ENCODE results near the gene CHMP5.
"Not testable (repeated sequence)": the region's sequence is repeated elsewhere in the genome, so short reads cannot be mapped to it uniquely, and the experiment has no call there.

Gene CHMP5

DNA sequence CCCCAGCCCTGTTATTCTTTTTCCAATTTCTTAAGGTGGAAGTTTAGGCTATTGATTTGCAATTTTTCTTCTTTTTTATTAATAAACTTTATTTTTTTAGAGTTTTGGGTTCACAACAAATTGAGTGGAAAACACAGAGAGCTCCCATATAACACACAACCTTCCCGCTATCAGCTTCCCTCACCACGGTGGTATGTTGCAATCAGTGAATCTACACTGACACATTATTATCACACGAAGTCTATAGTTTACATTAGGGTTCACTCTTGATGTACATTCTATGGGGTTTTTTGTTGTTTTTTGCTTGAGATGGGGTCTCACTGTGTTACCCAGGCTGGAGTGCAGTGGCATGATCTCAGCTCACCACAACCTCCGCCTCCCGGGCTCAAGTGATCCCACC is 20.7 kb downstream of the CHMP5 start:
- no peak for DNase-seq

DNA sequence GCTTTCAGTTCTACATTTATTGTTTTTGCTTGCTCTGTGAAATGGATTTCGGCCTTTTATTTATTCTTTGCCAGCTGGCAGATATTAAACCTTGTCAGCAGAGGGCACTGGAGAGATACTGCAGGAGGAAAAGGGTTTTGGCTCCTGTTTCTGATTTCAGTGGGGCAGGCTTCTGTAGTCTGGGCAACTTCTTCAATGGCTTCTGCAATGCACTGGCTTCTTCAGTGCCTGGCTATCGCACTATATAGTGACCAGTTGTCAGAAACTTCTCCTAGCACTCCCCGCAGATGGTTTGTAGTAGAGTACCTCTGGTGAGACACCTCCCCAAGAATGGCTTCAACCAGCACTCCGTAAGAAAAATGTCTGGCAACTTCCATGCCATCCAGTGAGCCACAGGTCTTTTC is 22.2 kb downstream of the CHMP5 start:
- peak; percentile 84 for DNase-seq

DNA sequence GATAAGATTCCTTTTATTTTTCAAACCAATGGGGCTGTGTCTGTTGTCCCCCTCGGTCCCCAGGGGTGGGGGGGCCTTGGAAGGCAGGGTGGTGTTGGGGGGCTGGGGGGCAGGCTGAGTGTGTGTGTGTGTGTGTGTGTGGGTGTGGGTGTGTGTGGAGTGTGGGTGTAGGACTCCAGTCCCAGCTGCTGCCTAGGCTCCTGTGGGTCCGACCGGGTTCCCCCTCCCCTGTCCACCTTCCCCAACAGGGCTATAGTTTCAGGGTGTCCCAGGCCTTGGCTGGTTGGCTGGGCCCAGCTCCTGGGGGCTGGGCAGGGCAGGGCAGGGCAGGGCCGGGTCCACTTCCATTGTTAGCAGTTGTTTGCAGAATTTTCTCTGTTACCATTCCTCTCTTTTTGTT is 23.4 kb downstream of the CHMP5 start:
- DNase-seq: no peak

DNA sequence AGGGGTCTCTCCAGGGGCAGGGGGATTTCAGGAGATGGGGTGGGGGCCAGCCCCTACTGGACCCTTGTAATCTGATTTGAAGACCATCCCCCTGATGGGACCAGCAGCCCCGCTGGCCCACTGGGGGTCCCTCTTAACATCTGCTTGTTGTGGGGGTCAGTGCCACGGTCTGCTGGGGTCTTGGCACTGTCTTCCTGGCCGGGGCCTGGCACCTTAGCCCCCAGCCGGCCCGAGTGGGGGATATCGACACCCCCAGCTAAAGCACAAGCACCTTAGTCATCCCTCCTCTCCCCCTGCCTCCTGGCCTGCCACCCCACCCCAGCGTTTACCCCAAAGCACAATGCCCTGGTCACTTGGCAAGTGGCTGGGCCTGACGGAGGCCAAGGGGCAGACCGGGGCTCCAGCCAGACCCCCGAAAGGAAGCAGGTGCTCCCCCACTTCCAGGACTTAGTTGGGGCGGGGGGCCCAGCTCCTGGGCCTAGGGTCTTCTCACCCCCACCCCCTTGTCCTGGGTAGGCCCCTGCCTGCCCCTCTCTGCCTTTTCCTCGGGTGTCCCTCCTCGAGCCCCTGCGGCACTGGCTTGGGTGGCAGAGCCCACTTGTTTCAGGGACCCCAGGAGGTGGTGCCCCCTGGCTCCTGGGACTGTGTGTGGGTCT is 24.1 kb downstream of the CHMP5 start:
- no peak for DNase-seq

DNA sequence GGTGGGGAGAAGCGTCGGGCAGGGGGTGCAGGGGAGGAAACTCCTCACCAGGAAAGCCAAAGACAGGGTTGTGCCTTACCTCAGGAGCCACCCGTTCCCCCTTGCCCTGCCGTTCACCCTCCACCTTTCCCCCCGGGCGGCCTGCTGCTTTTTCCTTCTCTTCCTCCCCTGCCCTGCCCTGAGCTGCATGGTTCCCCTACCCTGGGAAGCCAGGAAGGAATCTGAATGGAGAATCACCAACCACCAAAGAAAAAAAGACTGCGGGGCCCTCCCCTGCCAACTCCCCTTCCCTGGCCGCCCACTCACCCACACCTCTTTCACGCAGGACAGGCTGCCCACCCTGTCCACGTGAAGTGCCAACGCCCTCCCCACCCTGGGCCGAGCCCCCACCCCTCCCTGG is 24.6 kb downstream of the CHMP5 start:
- peak; percentile 24 for DNase-seq

DNA sequence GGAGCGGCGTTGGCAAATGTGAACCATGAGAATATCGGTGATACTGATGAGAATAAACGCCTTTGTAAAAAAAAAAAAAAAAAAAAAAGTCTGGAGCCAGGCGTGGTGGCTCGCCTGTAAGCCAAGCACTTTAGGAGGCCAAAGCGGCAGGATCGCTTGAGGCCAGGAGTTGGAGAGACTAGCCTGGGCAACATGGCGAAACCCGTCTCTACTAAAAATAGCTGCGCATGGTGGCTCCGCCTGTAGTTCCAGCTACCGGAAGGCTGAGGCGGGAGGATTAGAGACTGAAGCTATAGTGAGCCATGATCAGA is 25.0 kb downstream of the CHMP5 start:
- DNase-seq: no peak

DNA sequence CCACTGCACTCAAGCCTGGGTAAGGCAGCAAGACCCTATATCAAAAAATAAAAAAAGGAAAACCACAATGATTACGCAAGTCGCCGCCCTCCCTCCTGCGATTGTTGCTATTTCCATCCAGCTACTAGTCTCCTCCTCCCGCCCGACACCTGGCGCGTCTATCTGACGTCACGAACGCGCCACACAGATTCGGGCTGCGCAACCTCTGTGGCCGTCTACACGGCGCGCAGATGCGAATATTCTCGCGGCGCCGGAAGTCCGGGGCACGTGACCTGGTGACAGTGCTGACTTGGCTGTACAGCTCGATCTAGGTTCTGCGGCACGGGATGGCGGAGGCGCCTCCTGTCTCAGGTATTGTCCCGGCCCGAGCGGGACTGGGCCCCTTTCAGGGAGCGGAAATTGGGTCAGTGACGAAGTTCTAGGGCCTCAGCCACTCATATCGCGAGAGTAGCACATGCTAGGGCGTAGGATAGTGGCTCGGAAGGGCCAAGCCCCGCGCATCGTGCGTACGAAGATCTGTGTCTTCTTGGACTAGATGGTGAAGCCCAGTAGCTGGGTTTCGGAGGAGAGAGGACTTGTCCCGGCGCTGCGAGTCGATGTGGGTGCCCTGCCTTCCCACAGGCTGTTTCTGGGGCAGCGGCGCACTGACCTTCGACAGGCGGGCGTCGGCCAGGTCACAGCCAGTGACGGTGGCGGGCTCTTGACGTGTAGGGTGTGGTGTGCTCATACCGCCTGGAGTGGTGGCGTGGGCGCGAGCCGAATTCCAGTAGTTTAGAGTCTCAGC is 25.6 kb downstream of the CHMP5 start, which contains the start of gene NFX1:
TSS of gene NFX1 (plus strand) at position 270 of the 784 bp plus-strand sequence. CDS start at position 327, 57 bp downstream.
- peak; percentile 99 for DNase-seq

DNA sequence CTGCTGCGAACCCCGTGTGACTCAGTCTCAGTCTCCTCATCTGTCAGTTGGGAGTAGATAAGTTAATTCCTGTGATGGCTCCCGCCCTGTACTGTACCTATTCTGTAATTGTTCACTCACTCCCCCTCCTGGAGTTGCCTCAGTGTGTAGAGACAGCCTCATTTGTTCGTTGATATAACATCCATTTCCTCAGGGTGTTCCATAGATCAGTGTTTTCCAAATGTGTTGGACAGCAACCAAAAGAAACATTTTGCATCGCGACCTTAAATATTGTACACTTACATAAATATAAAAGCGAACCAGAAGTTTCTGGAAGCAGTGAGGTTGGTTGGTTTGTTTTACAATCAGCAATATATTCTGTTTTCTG is 26.2 kb downstream of the CHMP5 start:
- DNase-seq: no peak

DNA sequence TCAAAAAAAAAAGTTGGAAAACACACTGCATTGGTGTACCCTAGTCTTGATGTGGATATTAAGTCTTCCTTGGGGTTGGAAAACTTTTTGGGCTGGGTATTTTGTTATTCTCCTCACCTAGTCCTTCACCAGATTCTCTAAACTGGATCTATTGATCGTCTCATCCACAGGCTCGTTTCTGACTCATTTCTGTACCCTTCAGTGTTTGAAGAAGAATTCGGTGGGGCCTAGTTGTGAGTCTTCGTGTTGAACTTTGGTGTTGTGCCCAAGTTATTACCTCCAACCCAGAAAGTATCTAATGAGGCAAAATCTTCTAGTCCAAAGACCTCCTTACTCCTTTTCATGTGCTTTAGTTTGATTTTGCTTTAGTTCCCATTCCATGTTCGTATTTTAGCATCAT is 27.1 kb downstream of the CHMP5 start:
- no peak for DNase-seq

DNA sequence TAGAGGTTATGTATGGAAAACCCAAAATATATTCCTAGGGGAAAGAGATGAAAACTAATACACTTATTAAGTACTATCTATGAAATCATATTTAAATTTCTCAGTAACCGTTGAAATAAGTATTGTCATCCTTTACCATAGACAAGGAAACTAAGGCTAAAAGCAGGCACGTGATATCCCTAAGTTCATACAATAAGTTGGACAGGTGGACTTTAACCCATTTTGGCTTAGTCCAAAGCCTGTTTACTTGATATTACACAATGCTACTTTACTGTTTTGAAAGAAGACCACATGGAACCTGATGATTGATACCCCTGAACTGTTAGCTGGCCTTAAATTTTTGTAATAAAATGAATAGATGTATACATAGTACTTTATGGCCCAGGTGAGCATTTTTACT is 28.9 kb downstream of the CHMP5 start:
- DNase-seq: no peak

DNA sequence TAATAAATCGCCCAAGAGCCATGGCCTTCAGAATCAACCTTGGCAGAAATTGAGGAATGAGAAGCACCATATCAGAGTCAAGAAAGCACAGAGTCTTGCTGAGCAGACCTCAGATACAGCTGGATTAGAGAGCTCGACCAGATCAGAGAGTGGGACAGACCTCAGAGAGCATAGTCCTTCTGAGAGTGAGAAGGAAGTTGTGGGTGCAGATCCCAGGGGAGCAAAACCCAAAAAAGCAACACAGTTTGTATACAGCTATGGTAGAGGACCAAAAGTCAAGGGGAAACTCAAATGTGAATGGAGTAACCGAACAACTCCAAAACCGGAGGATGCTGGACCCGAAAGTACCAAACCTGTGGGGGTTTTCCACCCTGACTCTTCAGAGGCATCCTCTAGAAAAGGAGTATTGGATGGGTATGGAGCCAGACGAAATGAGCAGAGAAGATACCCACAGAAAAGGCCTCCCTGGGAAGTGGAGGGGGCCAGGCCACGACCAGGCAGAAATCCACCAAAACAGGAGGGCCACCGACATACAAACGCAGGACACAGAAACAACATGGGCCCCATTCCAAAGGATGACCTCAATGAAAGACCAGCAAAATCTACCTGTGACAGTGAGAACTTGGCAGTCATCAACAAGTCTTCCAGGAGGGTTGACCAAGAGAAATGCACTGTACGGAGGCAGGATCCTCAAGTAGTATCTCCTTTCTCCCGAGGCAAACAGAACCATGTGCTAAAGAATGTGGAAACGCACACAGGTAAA is 30.0 kb downstream of the CHMP5 start:
- DNase-seq: no peak

DNA sequence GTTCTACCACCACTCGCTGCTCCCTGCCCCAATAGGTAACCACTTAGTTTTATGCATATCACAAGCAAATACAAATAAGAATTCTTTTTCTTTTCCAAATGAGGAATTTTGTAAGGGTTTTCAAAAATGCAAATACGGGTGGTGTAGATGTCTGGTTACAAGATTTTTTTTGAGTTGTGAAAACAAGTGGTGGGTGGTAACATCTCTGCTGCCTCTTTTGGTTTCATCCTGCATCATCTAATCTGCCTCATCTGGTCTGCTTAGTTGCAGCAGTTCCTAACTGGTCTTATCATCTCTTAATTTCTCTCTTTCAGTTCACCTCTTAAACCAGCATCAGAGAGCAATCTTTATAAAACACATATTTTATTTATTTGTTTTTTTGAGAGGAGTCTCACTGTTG is 30.7 kb downstream of the CHMP5 start:
- no peak for DNase-seq

DNA sequence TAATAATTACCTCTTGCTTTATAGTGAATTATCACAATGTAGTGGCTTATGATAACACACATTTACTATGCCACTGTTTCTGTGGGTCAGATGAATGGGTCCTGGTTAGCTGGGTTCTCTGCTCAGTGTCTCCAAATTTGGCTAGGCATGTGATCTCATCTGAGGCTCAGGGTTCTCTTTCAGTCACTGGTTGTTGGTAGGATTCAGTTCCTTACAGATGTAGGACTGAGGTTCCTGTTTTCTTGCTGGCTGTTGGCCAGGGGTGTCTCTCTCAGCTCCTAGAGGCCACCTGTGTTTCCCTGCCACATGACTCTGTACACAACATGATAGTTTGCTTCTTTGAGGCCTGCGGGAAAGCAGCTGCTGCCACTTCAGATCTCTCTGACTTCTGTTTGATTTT is 32.6 kb downstream of the CHMP5 start:
- peak; percentile 86 for DNase-seq

DNA sequence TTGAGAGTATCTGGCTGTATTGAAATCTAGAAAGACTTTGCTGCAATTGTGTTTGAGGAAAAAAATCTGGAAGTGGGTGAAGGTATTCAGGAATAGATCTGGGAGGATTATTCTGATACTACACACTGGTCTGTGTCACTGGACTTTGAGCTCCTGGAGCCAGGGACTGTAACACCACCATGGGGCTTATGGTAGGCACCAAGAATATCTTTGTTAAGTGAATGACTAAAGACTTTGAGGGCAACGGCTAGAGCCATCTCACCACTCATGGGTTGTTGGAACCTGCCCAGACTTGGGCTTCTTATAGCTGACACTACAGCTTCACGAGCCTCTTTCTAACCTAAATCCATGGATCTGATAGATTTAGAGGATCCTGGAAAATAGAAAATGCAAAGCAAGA is 35.7 kb downstream of the CHMP5 start:
- DNase-seq: no peak

DNA sequence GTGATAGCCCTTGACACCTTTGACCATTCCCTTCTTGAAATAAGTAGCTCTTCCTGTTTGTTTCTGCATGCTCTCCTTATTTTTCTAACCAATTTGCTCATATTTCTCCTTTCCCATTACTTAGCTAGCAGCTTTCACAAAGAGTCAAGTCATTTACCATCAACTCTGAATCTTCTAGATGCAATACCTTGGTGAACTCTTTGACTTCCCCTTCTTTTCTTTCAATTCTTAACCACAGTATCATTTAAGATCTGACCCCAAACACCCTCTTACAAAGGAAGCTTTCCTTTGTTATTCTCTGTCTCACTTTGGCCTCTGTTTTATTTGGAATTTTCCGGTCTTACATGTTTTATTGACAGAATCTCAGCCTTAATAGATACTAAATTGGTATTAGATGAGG is 39.5 kb downstream of the CHMP5 start:
- DNase-seq: peak; percentile 4

DNA sequence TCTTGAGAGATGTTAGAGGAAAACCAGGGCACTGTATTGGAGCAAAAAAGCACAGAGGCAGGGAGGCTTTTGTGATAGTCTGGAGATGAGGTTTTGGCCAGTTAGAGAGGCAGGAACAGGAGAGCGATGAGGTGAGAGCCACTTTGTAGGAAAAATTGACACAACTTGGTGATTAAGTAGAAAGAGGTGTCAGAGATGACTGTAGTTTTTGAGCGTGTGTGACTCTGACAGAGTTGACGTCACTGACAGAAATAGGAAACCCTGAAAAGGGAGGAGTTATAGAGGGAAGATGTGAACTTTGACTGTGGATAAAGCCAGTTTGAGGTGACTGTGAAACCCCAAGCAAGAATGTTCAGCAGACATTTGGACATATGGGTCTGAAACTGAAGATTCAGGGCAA is 41.2 kb downstream of the CHMP5 start:
- no peak for DNase-seq

DNA sequence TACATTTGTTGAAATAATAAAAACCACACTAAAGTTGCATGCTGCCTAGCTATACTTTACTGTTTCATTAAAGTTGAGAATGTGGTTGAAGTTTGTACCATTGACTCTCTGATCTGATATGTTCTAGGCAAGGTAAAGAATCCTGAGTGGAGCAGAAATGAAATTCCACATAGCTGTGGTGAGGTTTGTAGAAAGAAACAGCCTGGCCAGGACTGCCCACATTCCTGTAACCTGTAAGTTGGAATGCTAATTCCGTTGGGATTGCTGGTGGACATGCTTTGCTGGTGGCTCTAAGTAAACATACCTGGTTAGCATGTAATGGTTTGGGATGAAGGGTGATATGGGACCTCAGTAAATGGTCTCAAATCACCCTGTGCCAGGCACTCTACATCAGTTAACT is 42.2 kb downstream of the CHMP5 start:
- DNase-seq: no peak

DNA sequence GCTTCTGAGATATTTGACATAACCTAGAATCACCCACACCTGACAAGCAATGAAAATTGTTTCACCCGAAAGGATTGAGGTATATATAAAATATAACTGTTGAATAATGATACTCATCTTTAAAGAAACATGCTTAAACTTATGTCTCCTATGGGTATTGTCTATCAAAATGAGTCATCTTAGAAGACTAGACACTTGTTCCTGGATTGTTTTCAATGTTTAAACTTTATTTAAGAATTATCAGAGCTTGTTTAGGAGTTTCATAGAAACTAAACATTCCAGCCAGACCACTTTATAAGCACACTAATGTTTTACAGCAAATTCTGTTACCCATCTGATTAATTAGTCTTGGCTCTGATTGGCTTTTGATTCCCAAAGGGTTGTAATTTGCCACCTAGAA is 45.1 kb downstream of the CHMP5 start:
- no peak for DNase-seq

DNA sequence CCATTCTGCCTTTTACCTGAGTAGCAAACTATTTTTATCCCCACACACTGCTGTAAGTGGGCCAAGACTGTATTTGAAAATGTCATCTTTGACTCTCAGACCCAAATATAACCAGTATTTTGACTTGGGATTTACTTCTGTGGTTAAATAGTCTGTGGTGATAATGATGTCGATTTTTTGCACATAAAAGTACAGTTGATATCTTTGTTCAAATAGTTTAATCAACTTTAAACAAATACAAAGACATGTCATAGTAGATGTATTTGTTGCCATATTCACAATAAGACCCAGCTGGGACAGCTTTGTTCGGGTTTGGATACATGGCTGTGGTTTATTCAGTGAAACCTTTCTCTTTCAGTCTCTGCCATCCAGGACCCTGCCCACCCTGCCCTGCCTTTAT is 45.9 kb downstream of the CHMP5 start:
- DNase-seq: no peak

DNA sequence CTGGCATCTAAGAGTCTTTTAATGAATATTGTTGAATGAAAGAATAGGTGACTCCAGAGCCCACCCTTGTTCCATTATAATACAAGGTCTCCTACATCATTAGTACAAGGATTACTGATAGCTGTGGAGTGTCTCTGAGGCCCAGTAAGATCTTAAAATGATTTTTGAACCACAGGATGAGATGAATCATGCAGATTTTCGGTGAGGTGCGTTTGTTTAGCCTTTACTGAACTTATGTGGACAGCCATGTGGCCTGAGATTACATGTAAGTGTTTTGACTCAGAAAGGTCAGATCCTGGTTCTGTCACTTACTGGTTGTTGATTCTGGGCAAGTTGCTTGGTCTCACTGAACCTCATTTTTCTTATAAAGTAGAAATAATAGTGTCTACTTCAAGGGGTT is 47.1 kb downstream of the CHMP5 start:
- DNase-seq: no peak

DNA sequence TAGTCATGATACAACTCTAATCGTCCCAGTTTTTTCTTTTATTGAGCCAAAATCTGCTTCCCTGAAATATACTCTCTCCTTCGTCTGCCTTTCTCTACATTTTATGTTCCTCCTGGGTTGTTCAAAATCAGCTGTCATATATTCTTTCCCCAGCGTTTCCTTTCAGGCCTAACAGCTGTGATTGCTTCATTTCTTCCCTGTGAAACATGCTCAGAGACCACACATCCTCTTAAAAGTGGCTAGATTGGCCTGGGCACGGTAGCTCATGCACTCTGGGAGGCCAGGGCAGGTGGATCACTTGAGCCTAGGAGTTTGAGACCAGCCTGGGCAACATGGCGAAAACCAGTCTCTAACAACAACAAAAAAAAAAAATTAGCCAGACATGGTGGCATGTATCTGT is 50.5 kb downstream of the CHMP5 start:
- no peak for DNase-seq

DNA sequence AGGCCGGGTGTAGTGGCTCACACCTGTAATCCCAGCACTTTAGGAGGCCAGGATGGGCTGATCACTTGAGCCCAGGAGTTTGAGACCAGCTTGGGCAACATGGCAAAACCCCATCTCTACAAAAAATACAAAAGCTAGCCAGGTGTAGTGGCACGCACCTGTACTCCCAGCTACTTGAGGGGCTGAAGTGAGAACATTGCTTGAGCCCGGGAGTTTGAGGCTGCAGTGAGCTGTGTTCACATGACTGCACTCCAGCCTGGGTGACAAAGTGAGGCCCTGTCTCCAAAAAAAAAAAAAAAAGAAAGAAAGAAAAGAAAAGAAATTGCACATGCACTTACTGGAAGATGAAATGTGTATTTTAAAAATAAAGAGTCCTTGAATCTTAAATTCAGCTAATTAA is 52.3 kb downstream of the CHMP5 start:
- DNase-seq: not testable (repeated sequence)

DNA sequence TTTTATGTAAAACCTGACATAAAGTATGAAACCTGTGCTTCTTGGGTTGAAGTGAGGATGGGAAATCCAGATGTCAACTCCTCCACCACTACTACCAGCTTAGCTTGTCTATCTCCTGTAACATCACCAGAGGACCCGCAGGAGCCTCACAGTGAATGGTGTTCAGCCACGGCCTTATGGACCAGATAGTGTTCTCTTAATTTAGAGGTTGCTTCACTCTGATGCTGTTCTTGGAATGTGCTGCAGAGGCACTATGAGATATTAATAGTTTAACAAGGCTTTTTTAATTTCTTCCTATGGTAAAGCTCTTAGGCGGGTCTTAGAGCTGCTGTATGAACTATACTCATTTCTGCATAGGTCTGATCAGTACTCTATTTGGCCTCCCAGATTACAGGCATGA is 53.4 kb downstream of the CHMP5 start:
- no peak for DNase-seq

DNA sequence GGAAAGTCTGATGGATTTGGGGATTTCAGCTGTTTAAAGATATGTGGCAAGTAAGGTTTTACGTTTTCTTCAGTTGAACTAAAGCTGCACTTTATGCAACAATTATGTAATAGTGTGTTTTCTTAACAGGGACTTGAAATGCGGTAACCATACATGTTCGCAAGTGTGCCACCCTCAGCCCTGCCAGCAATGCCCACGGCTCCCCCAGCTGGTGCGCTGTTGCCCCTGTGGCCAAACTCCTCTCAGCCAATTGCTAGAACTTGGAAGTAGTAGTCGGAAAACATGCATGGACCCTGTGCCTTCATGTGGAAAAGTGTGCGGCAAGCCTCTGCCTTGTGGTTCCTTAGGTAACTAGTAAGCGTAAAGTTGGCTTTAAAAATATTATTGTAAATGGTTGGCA is 53.9 kb downstream of the CHMP5 start:
- DNase-seq: no peak

Measured in OCI-M1 (cell line).